Measurements from ENCODE around the gene SUFU. TPM values are rescaled to one million over a fixed set of nuclear protein-coding genes. Genes with fewer than 3 reads are reported as not detected.

The SUFU gene
- total and polyA plus RNA-seq, 8 donors: 0.29 to 26.3 (median 3.7) TPM

GRCh38 chr10:102468683-102469082 is 35.1 kb upstream of the SUFU start:
- no peak for DNase-seq
- H3K9me3 ChIP-seq: no peaks in the 10 kb centered on the region
- H3K4me3 ChIP-seq: no peak overlapping the region
- no peaks in the 10 kb centered on the region for H3K27me3 ChIP-seq
- intact Hi-C loops (cut with DNase I; ENCODE audit: low total_unique reads): no loop called here
- H3K4me1 ChIP-seq: peaks cover 0 to 24% (median 12%) of the 10 kb centered on the region in 4 donors
- 56 to 82% (median 81%) methylated on average over 9 of the region's 9 CpGs for WGBS, 5 donors
- H3K27ac ChIP-seq: peak overlapping the region in 3 of 5 donors; percentile 33 to 70 (median 56)
- TF ChIP-seq POLR2AphosphoS5 (IDR thresholded peaks at IDR 0.05) (no peak), EP300 (IDR thresholded peaks at IDR 0.05) (no peak), POLR2A (IDR thresholded peaks at IDR 0.05) (no peak), CTCF (IDR thresholded peaks at IDR 0.05) (no peak)
- H3K36me3 ChIP-seq: peaks cover 0 to 19% (median 7%) of the 10 kb centered on the region in 4 donors

- Histone ChIP-seq H3K27me3 (no peaks in the 10 kb centered on the region), H3K36me3 (peaks cover 0 to 19% (median 7%) of the 10 kb centered on the region in 4 donors), H3K4me1 (peaks cover 0 to 23% (median 11%) of the 10 kb centered on the region in 4 donors), H3K27ac (no peak overlapping the region), H3K4me3 (no peak overlapping the region), H3K9me3 (no peaks in the 10 kb centered on the region)
- intact Hi-C loops (cut with DNase I; ENCODE audit: low total_unique reads): no loop called here
- TF ChIP-seq CTCF (IDR thresholded peaks at IDR 0.05): no peak
- TF ChIP-seq EP300 (IDR thresholded peaks at IDR 0.05): no peak
- TF ChIP-seq POLR2AphosphoS5 (IDR thresholded peaks at IDR 0.05): no peak
- no peak for TF ChIP-seq POLR2A (IDR thresholded peaks at IDR 0.05)
- WGBS, 5 donors: 93 to 95% (median 94%) methylated on average over 16 to 36 of the region's 36 CpGs
- no peak for DNase-seq
These were observed 32.9 kb upstream of the SUFU start for GRCh38 chr10:102470579-102471546.

- Histone ChIP-seq H3K9me3 (no peaks in the 10 kb centered on the region), H3K27ac (no peak overlapping the region), H3K36me3 (peaks cover 0 to 19% (median 7%) of the 10 kb centered on the region in 4 donors), H3K4me1 (peaks cover 0 to 9% (median 4%) of the 10 kb centered on the region in 4 donors), H3K4me3 (no peak overlapping the region), H3K27me3 (no peaks in the 10 kb centered on the region)
- TF ChIP-seq CTCF (IDR thresholded peaks at IDR 0.05): no peak
- TF ChIP-seq POLR2A (IDR thresholded peaks at IDR 0.05): no peak
- no peak for TF ChIP-seq POLR2AphosphoS5 (IDR thresholded peaks at IDR 0.05)
- no peak for TF ChIP-seq EP300 (IDR thresholded peaks at IDR 0.05)
- intact Hi-C loops (cut with DNase I; ENCODE audit: low total_unique reads): no loop called here
- 86 to 91% (median 88%) methylated on average over 24 to 27 of the region's 27 CpGs for WGBS, 5 donors
- no peak for DNase-seq
These were observed 30.1 kb upstream of the SUFU start for GRCh38 chr10:102473445-102474331.

GRCh38 chr10:102475451-102476040 is 28.2 kb upstream of the SUFU start:
- no peaks in the 10 kb centered on the region for H3K27me3 ChIP-seq
- 85 to 97% (median 95%) methylated on average over 9 of the region's 9 CpGs for WGBS, 5 donors
- no peak overlapping the region for H3K4me3 ChIP-seq
- no peak for DNase-seq
- H3K4me1 ChIP-seq: peaks cover 0 to 9% (median 4%) of the 10 kb centered on the region in 4 donors
- intact Hi-C loops (cut with DNase I; ENCODE audit: low total_unique reads): no loop called here
- H3K9me3 ChIP-seq: no peaks in the 10 kb centered on the region
- no peak for TF ChIP-seq EP300 (IDR thresholded peaks at IDR 0.05)
- TF ChIP-seq POLR2AphosphoS5 (IDR thresholded peaks at IDR 0.05): no peak
- TF ChIP-seq CTCF (IDR thresholded peaks at IDR 0.05): no peak
- no peak for TF ChIP-seq POLR2A (IDR thresholded peaks at IDR 0.05)
- no peak overlapping the region for H3K27ac ChIP-seq
- peaks cover 7 to 25% (median 21%) of the 10 kb centered on the region in 4 donors for H3K36me3 ChIP-seq

Data from stomach (tissue), 9 donors.